ENCODE results near the gene KRTAP5-8.
"Not testable (repeated sequence)": the region's sequence is repeated elsewhere in the genome, so short reads cannot be mapped to it uniquely, and the experiment has no call there.

KRTAP5-8 gene

DNA sequence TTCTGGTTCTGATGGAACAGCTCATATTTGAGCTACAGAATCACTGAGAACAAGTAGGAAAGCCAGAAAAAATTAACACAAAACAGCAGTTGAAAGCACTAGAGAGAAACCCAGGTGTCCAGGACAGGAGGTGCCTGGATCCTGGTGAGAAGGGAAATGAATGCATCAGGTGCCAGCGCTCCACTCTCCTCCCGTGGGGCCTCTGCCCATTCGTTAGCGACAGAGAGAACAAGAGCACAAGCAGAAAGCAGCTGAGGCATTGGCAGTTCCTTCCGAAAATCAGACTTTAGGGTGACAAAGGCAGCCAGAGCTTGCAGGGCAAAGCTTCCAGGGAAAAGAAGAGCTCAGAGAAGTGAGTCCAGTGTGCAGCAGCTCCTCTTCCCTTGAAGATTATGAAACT lies 30.7 kb upstream of the KRTAP5-8 start:
- no peak for DNase-seq (ENCODE audit: low read depth in 2 of 2)

DNA sequence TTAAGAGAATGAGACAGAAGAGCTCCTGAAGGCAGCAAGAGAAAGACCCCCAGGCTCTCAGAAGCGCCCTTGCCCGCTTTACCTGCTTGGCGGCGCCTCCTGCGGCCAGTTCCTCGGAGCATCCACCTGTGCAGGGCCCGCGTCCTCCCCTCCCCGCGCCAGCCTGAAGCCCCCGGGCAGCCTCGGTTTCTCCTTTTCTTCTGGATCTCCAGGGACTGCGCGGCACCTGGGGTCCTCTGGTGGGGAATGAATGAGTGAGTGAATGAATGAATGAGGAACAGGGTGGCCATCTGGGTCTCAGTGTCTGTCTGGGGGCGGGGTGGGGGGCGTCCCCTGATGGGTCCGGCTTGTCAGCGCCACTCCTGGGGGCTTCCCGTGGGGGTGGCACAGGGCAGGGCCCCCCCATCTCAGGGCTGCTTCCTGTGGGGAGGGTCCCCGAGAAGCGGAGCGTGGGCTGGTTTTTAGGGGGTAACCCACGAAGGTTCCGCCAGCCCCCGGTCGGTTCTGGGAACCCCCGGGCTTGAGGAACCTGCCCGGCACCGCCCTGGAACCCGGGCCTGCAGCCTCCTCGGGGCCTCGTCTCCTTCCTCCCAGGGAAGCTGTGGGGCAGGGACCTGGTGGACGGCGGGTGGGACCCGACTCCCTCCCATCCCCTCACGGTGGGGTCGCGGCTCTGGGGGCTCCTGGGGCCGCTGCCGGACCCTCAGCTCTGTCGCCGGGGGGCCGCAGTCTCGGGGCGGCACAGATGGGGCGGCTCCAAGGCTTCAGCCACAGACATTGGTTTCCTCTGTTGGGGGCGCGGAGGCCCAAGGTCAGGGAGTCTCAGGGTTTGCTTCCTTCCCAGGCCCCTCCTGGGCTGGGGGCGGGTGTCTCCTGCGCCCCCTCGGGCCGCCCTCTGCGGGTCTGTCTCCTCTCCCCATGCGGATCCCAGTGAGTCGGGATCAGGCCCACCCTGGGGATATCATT lies 19.0 kb upstream of the KRTAP5-8 start:
- DNase-seq (ENCODE audit: low read depth in 2 of 2) = no peak

DNA sequence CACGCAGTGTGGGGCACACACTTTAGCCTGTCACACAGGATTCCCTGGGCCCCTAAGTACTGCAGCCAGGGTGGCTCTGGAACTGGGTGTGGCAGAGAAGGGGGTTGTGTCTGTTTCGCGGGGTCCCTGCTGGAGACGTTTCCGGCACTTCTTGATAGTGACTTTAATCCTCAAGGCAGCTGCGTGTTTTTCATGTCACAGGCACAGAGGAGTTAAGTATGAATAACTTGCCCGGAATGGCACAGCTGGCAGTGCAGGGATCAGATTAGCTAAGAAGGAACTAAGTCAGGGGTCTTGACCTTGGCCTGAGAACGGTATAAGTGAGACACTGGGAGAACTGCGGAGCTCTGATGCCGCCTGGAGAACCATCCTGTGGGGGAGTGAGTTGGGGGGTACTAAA lies 18.3 kb upstream of the KRTAP5-8 start:
- no peak for DNase-seq (ENCODE audit: low read depth in 2 of 2)

DNA sequence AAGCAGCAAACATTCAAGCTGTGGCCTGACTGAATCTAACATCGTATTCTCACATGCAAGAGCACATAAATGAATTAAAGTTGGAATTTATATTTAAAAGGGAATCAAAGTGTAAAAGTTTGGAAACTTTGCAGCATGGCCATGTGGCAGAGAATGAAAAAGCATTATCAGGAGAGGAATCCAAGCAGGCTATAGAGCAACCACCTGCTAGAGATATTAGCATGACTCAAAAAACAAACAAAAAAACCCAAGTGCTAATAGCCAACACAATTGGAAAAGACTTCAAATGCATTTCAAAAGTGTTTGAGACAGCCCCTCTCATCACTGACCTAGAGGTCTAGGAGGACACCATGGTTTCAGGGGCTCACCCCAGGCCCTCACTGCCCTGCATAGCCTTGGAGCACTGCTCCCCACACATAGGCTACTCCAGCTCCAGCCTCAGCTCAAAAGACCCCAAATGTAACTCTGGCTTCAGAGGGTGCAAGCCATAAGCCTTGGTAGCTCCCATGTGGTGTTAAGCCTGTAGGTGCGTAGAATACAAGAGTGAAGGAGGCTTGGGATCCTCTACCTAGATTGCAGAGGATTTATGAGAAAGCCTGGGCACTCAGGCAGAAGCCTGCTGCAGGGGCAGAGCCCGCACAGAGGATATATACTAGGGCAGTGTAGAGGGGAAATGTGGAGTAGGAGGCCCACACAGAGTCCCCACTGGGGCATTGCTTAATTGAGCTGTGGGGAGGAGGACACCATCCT lies 12.5 kb upstream of the KRTAP5-8 start:
- no peak for DNase-seq (ENCODE audit: low read depth in 2 of 2)

DNA sequence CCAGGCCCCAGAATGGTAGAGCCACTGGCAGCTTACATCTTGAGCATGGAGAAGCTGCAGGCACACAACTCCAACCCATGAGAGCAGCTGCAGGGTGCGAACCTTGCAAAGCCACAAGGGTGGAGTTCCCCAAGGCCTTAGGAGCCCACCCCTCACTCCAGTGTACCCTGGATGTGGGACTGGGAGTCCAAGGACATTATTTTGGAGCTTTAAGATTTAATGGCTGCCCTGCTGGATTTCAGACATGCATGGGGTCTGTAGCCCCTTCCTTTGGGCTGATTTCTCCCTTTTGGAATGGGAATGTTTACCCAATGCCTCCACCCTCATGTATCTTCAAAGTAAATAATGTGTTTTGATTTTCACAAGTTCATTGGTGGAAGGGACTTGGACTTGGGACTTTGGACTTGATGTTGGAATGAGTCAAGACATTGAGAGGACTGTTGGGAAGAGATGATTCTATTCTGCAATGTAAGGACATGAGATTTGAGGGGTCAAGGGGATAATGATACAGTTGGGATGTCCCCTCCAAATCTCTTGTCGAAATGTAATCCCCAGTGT lies 11.8 kb upstream of the KRTAP5-8 start:
- no peak for DNase-seq (ENCODE audit: low read depth in 2 of 2)

DNA sequence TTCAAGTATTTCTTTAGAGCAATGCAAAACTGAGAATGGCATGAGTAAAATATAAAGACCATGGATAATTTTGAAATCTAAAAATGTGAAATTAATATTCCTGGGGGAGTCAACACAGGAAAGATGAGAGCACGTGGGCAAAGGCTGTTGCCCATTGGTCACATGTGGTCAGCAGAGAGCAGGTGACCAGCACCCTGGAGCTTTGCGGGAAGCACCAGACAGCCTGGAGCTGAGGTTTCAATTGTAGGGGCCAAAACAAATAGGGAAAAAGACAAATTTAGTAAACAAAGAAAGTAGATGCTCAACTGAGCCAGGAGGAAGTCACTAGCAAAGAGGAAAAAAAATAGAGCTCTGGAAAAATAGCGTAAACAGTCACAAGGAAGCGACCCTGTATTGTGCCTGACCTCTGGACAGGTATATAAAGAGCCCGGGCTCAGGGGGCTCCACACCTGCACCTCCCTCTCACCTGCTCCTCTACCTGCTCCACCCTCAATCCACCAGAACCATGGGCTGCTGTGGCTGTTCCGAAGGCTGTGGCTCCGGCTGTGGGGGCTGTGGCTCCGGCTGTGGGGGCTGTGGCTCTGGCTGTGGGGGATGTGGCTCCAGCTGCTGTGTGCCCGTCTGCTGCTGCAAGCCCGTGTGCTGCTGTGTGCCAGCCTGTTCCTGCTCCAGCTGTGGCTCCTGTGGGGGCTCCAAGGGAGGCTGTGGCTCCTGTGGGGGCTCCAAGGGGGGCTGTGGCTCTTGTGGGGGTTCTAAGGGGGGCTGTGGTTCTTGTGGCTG lies 10.8 kb upstream of the KRTAP5-8 start, which contains the start of gene KRTAP5-7:
TSS of gene KRTAP5-7 (plus strand) at position 472 of the 780 bp plus-strand sequence. CDS start at position 506, 34 bp downstream.
- DNase-seq (ENCODE audit: low read depth in 2 of 2) = not testable (repeated sequence)

DNA sequence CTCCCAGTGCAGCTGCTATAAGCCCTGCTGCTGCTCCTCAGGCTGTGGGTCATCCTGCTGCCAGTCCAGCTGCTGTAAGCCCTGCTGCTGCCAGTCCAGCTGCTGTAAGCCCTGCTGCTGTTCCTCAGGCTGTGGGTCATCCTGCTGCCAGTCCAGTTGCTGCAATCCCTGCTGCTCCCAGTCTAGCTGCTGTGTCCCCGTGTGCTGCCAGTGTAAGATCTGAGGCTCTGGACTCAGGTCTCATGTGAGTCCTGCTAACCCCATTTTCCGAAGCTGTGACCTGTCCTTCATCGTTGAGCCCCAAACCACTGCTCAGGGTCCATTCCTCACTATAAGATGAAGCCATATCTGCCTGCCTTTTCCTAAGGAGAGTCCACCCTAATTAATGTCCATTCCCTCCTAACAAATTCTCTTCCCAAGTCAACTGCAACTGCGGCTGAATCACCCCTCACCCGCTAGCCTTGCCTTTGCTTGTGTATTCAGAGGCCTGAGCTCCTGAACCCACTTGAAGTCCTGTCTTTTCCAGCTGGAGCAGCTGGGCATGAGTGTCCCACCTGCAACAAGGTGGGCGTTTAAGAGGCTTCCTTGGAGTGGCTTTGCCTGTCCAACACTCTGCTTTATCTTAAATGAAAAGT lies 10.1 kb upstream of the KRTAP5-8 start:
- no peak for DNase-seq (ENCODE audit: low read depth in 2 of 2)

DNA sequence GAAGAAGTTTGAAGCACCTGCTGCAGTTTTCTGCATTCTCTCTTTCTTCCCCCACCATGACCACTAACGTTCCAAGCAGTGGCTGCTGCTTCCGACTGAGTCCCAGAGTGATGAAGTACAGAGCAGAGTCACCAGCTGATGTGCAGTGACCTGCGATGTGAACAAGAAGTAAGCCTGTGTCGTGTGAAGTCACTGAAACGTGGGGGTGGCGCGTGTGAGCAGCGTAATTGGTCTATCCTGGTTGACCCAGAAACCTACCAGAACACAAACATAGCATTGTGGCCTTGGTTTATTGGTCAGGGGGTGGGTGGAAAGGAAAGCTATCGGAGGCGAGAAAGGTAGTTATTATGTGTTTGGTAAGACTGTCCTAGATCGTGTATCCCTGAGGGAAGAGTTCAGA lies 7.2 kb upstream of the KRTAP5-8 start:
- DNase-seq (ENCODE audit: low read depth in 2 of 2) = no peak

DNA sequence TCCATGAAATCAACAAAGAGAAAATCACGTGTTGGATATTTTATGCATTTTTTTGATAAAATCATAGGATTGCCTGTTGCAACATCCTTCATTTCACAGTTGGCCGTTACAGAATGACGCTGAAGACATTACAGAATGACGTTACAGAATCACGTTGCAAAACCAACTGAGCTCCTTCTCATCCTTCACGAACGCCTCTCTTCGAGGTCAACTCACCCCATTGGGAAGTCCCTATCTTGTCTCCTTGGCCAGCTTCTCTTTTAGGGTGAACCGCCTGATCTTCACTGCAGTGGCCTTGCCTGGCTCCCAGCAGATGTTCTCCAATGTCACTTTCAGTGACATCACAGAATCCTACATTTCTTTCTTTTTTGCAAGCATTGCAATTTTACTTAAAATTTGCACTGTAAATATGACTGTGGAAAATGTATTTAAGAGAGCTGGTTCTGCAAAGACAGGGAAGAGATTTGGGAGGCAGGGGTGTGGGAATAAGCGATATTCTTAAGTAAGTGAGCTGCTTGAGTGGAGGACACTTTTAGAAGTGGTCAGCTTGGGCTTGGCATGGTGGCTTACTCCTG lies 5.7 kb upstream of the KRTAP5-8 start:
- no peak for DNase-seq (ENCODE audit: low read depth in 2 of 2)

DNA sequence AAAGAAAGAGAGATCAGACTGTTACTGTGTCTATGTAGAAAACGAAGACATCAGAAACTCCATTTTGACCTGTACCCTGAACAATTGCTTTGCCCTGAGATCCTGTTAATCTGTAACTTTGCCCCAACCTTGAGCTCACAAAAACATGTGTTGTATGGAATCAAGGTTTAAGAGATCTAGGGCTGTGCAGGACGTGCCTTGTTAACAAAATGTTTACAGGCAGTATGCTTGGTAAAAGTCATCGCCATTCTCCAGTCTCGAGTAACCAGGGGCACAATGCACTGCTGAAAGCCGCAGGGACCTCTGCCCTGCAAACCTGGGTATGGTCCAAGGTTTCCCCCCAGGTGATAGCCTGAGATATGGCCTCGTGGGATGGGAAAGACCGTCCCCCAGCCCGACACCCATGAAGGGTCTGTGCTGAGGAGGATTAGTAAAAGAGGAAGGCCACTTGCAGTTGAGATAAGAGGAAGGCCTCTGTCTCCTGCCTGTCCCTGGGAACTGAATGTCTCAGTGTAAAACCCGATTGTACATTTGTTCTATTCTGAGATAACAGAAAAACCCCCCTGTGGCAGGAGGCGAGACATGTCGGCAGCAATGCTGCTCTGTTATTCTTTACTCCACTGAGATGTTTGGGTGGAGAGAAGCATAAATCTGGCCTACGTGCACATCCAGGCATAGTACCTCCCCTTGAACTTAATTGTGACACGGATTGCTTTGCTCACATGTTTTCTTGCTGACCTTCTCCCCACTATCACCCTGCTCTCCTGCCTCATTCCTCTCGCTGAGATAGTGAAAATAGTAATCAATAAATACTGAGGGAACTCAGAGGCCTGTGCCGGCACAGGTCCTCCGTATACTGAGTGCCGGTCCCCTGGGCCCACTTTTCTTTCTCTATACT lies 2.9 kb upstream of the KRTAP5-8 start:
- not testable (repeated sequence) for DNase-seq (ENCODE audit: low read depth in 2 of 2)

DNA sequence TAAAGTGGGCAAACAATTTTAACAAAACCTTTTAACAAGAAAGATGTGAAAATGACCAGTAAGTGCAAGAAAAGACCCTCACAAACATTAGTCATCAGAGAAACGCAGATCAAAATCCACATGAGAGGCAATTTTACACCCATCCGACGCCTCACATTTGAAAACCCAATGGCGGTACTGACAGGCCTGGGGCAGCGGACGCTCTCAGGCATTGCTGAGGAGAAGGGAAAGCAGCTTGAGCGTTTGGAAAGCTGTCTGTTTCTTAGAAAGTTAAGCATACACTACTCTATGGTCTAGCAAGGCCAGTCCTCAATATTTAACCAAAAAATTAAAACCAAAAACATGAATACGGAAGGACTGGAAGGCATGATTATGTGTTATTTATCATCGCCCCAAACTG lies 2.0 kb upstream of the KRTAP5-8 start:
- DNase-seq (ENCODE audit: low read depth in 2 of 2) = no peak

DNA sequence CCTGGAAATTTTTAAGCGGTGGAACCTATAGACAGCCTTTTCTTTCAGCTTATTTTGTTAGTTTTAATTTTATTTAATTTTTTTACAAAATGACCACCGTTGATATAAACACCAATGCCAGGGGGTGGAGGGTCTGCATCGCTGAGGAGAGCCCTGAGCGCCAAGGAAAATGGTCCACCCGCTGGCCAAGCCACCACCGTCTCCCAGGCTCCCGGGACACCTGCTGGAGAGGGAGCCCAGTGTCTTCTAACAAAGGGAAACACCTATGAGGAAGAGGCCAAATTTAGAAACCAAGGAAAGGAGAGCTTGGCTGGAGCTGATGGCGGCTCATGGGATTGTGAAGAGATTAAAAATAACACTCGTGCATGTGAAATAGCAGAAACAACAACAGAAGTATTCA lies 288 bp upstream of the KRTAP5-8 start:
- DNase-seq (ENCODE audit: low read depth in 2 of 2) = no peak

DNA sequence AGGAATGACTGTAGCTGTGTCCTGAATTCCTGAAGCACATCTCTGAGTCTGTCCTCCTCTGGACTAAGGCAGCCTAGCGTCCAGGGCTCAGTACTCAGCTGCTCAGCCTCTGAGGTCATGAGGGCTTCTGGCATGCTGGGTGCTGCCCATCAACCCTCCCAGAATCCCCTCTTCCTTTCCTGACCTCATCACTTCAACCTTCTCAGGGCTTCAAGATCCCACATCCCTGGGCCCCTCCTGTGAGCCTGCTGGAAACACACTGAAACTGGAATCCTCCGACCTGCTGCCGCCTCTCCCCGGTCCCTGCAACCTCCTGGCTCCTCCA lies 803 bp downstream of the KRTAP5-8 start:
- DNase-seq (ENCODE audit: low read depth in 2 of 2) = no peak

DNA sequence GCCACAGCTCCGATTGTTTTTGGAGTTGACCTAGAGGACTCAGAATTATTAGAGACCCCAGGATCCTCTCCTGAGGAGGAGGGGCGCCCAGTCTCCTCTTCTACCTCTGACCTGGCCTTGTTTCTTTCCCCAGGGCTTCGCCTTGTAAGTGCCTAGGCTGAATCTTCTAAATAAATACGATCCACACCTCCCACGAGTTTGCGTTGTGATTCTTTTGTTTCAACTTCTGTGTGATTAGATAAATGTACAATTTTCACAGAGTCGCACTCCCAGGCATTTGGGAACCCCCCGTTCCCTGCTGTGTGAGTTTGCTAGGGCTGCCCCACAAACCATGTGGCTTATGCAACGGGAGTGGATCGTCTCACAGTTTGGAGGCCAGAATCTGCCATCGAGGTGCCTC lies 1.2 kb downstream of the KRTAP5-8 start:
- DNase-seq (ENCODE audit: low read depth in 2 of 2) = no peak

DNA sequence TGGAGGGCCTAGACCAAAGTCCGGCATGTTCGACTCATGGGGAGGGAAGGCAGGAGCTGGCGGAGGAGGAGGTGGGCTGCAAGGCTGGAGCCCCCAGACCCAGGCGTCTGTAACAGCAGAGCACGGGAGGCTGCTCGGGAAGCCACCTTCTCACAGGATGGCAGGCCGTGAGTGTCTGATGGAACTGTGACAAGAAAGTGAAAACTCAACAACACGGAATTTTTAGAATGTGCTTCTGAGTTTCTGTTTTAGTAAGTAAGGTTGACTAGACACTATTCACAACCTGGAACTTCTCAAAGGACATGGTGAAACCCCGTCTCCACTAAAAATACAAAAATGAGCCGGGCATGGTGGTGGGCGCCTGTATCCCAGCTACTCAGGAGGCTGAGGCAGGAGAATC lies 2.1 kb downstream of the KRTAP5-8 start:
- not testable (repeated sequence) for DNase-seq (ENCODE audit: low read depth in 2 of 2)

DNA sequence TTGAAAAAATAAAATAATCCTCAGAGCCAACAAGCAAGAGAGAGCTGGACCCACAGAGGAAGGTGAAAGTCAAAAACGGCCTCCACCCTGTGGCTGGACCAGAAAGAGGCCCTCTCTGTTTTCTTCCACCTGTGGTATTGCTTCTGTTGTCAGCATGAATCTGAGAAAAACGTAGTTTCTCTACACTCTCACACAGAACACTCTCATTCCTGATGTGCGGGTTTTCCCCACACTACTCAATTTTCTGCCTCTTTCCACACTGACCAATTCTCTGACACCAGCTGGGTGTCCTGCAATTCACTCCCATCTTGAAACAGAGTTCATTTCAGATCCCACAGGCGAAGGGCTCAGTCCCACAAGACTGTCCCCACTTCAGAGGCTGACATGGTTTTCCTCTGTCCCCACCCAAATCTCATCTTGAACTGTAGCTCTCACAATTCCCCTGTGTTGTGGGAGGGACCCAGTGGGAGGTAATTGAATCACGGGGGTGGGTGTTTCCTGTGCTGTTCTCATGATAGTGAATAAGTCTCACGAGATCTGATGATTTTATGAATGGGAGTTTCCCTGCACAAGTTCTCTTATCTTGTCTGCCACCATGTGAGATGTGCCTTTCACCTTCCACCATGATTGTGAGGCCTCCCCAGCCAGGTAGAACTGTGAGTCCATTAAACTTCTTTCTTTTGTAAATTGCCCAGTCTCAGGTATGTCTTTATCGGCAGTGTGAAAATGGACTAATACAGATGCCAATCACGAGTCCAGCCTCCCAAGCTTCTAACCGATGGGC lies 2.9 kb downstream of the KRTAP5-8 start:
- not testable (repeated sequence) for DNase-seq (ENCODE audit: low read depth in 2 of 2)

DNA sequence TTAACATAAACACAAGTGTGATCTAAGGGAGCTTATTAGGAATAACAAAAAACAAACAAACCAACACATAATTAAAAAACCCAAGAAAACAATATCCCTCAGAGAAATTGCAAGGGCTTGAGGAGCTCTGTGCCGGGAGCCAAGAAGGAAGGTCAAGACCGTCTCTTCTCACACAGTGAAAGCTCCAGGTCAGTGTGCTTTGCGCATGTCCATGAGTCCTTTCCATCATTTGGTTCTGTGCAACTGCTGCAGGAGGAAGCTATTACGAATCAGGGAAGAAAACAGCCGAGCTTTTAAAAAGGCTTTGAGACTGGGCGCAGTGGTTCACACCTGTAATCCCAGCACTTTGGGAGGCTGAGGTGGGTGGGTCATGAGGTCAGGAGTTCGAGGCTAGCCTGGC lies 4.6 kb downstream of the KRTAP5-8 start:
- DNase-seq (ENCODE audit: low read depth in 2 of 2) = no peak

DNA sequence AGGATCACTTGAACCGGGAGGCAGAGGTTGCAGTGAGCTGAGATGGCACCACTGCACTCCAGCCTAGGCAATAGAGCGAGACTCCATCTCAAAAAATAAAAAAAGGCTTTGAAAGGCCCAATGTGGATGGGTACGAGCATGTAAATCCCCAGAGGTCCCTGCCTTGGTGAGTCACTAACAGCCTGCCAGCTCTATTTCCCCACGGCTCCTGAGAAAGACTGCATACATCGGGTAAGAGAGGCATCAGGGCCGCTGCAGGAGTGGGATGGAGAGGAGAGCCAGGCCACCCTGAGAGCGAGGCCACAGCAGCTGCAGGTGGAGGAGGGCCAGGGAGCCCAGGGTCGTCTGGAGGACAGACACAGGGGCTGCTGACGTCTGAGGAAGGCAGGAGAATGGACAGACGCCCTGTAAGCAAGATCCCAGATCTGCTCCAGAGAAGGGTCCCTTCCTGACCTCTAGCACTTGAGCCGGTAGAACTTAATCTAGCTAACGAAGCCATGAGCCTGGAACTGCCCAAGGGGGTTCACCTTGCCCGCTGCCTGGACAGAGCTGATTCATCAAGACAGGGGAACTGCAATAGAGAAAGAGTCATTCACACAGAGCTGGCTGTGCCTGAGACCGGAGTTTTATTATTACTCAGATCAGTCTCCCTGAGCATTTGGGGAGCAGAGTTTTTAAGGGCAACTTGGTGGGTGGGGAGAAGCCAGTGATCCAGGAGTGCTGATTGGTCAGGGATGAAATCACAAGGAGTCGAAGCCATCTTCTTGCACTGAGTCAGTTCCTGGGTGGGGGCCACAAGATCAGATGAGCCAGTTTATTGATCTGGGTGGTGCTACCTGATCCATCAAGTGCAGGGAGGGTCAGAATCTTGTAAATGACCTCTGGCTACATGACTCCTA lies 5.3 kb downstream of the KRTAP5-8 start:
- no peak for DNase-seq (ENCODE audit: low read depth in 2 of 2)

All from stimulated activated CD4-positive, alpha-beta T cell treated with anti-CD3 and anti-CD28 coated beads, Interleukin-1b, Interleukin-23, amount 100 ng/mL, for 4 hours (primary cell).